ENCODE measurements around the gene SERPINB13.

SERPINB13 gene

GRCh38 chr18:63586966-63587365 is at the start of gene SERPINB13:
TSS of gene SERPINB13 (plus strand) at chr18:63587343. CDS start at chr18:63588668, 1,325 bp downstream.
- no peak for FAIRE-seq
- DNase-seq (ENCODE audit: extremely low spot score, insufficient read length, low read depth) = no peak

- FAIRE-seq = no peak
- DNase-seq (ENCODE audit: extremely low spot score, insufficient read length, low read depth) = no peak
These were observed 47.1 kb upstream of the SERPINB13 start for GRCh38 chr18:63539904-63540510.

- FAIRE-seq = no peak
- DNase-seq (ENCODE audit: extremely low spot score, insufficient read length, low read depth) = no peak
These were observed 45.1 kb upstream of the SERPINB13 start, which contains the start of gene SERPINB12 for GRCh38 chr18:63542069-63542468. TSS of gene SERPINB12 (plus strand) at chr18:63542369. CDS start at chr18:63556160, 13,791 bp downstream.

- DNase-seq (ENCODE audit: extremely low spot score, insufficient read length, low read depth) (no peak), FAIRE-seq (no peak)
These were observed 43.1 kb upstream of the SERPINB13 start for GRCh38 chr18:63544017-63544416.

- no peak for DNase-seq (ENCODE audit: extremely low spot score, insufficient read length, low read depth)
- no peak for FAIRE-seq
These were observed 42.1 kb upstream of the SERPINB13 start for GRCh38 chr18:63545000-63545399.

- DNase-seq (ENCODE audit: extremely low spot score, insufficient read length, low read depth) = no peak
- no peak for FAIRE-seq
These were observed 37.1 kb upstream of the SERPINB13 start for GRCh38 chr18:63550068-63550467.

GRCh38 chr18:63551769-63552168 is 35.4 kb upstream of the SERPINB13 start:
- DNase-seq (ENCODE audit: extremely low spot score, insufficient read length, low read depth) (no peak), FAIRE-seq (no peak)

GRCh38 chr18:63552581-63552980 is 34.6 kb upstream of the SERPINB13 start:
- FAIRE-seq = no peak
- no peak for DNase-seq (ENCODE audit: extremely low spot score, insufficient read length, low read depth)

GRCh38 chr18:63553081-63553480 is 34.1 kb upstream of the SERPINB13 start:
- FAIRE-seq (no peak), DNase-seq (ENCODE audit: extremely low spot score, insufficient read length, low read depth) (no peak)

GRCh38 chr18:63559567-63560491 is 27.3 kb upstream of the SERPINB13 start:
- FAIRE-seq (no peak), DNase-seq (ENCODE audit: extremely low spot score, insufficient read length, low read depth) (no peak)

GRCh38 chr18:63562284-63562683 is 24.9 kb upstream of the SERPINB13 start:
- DNase-seq (ENCODE audit: extremely low spot score, insufficient read length, low read depth) (no peak), FAIRE-seq (no peak)

GRCh38 chr18:63564021-63564420 is 23.1 kb upstream of the SERPINB13 start:
- FAIRE-seq (no peak), DNase-seq (ENCODE audit: extremely low spot score, insufficient read length, low read depth) (no peak)

GRCh38 chr18:63564561-63564960 is 22.6 kb upstream of the SERPINB13 start:
- FAIRE-seq = no peak
- no peak for DNase-seq (ENCODE audit: extremely low spot score, insufficient read length, low read depth)

GRCh38 chr18:63567276-63567675 is 19.9 kb upstream of the SERPINB13 start:
- FAIRE-seq = no peak
- DNase-seq (ENCODE audit: extremely low spot score, insufficient read length, low read depth) = no peak

- FAIRE-seq (no peak), DNase-seq (ENCODE audit: extremely low spot score, insufficient read length, low read depth) (no peak)
These were observed 19.3 kb upstream of the SERPINB13 start for GRCh38 chr18:63567825-63568224.

- DNase-seq (ENCODE audit: extremely low spot score, insufficient read length, low read depth) = no peak
- no peak for FAIRE-seq
These were observed 16.4 kb upstream of the SERPINB13 start for GRCh38 chr18:63570721-63571120.

GRCh38 chr18:63575681-63576080 is 11.5 kb upstream of the SERPINB13 start:
- FAIRE-seq = no peak
- DNase-seq (ENCODE audit: extremely low spot score, insufficient read length, low read depth) = no peak

- no peak for DNase-seq (ENCODE audit: extremely low spot score, insufficient read length, low read depth)
These were observed 8.7 kb upstream of the SERPINB13 start for GRCh38 chr18:63578357-63578958.

GRCh38 chr18:63579616-63580015 is 7.5 kb upstream of the SERPINB13 start:
- DNase-seq (ENCODE audit: extremely low spot score, insufficient read length, low read depth) (no peak), FAIRE-seq (no peak)

More at GRCh38 chr18:63578357-63578958, 8.7 kb upstream of the SERPINB13 start:
- peak; percentile 67 for FAIRE-seq

GRCh38 chr18:63585988-63586387 is 1.2 kb upstream of the SERPINB13 start:
- FAIRE-seq (no peak), DNase-seq (ENCODE audit: extremely low spot score, insufficient read length, low read depth) (no peak)

- DNase-seq (ENCODE audit: extremely low spot score, insufficient read length, low read depth) = no peak
- no peak for FAIRE-seq
These were observed 712 bp upstream of the SERPINB13 start for GRCh38 chr18:63586431-63586830.
